ENCODE data around the gene BST1. TPM values are rescaled to one million over a fixed set of nuclear protein-coding genes. Genes with fewer than 3 reads are reported as not detected.

Gene BST1
- total and polyA plus RNA-seq, 4 donors: 4.1 to 53.5 (median 11.0) TPM

GRCh38 chr4:15753081-15753480, 50.2 kb downstream of the BST1 start:
- Histone ChIP-seq H3K27me3 (ENCODE audit: control insufficient read depth in 3 of 3, insufficient read depth in 3 of 3, low read length in 2 of 3) (no peaks in the 10 kb centered on the region), H3K36me3 (ENCODE audit: control insufficient read depth in 4 of 4, insufficient read depth in 4 of 4, low read length in 4 of 4) (no peaks in the 10 kb centered on the region), H3K4me1 (ENCODE audit: control insufficient read depth in 5 of 5, insufficient read depth in 5 of 5, low read length in 5 of 5) (peaks cover 0 to 2% (median 0%) of the 10 kb centered on the region in 5 donors), H3K27ac (ENCODE audit: low read depth in 1 of 2, low read length in 1 of 2) (peak overlapping the region in 1 of 2 donors; percentile 55), H3K4me3 (no peak overlapping the region), H3K9me3 (ENCODE audit: control insufficient read depth in 4 of 4, insufficient read depth in 3 of 4, low read length in 3 of 4) (no peaks in the 10 kb centered on the region), H3K9ac (ENCODE audit: insufficient read depth in 1 of 2, low read length in 2 of 2) (no peak overlapping the region)
- WGBS, 2 donors: 83 to 86% methylated on average over 6 of the region's 6 CpGs
- DNase-seq: no peak
- no peak for TF ChIP-seq CTCF (IDR thresholded peaks at IDR 0.05; ENCODE audit: control extremely low read depth, extremely low read depth)
- no peak for ATAC-seq (ENCODE audit: insufficient read depth, low FRiP score)

- H3K9me3 ChIP-seq (ENCODE audit: control insufficient read depth in 4 of 4, insufficient read depth in 3 of 4, low read length in 3 of 4): no peaks in the 10 kb centered on the region
- H3K4me1 ChIP-seq (ENCODE audit: control insufficient read depth in 5 of 5, insufficient read depth in 5 of 5, low read length in 5 of 5): peaks cover 0 to 2% (median 0%) of the 10 kb centered on the region in 5 donors
- peak overlapping the region in 1 of 2 donors; percentile 45 for H3K27ac ChIP-seq (ENCODE audit: low read depth in 1 of 2, low read length in 1 of 2)
- TF ChIP-seq CTCF (IDR thresholded peaks at IDR 0.05; ENCODE audit: control extremely low read depth, extremely low read depth): no peak
- DNase-seq (peak in 1 of 3 donors; percentile 28), ATAC-seq (ENCODE audit: insufficient read depth, low FRiP score) (no peak)
- no peak overlapping the region for H3K4me3 ChIP-seq
- H3K36me3 ChIP-seq (ENCODE audit: control insufficient read depth in 4 of 4, insufficient read depth in 4 of 4, low read length in 4 of 4): no peaks in the 10 kb centered on the region
- H3K27me3 ChIP-seq (ENCODE audit: control insufficient read depth in 3 of 3, insufficient read depth in 3 of 3, low read length in 2 of 3): no peaks in the 10 kb centered on the region
- WGBS, 2 donors: 31 to 38% methylated on average over 4 of the region's 4 CpGs
- no peak overlapping the region for H3K9ac ChIP-seq (ENCODE audit: insufficient read depth in 1 of 2, low read length in 2 of 2)
Measured at GRCh38 chr4:15753786-15754185, 50.9 kb downstream of the BST1 start.

GRCh38 chr4:15754323-15754722, 51.5 kb downstream of the BST1 start:
- 16 to 29% methylated on average over 4 of the region's 4 CpGs for WGBS, 2 donors
- H3K9ac ChIP-seq (ENCODE audit: insufficient read depth in 1 of 2, low read length in 2 of 2): no peak overlapping the region
- ATAC-seq (ENCODE audit: insufficient read depth, low FRiP score): no peak
- no peak overlapping the region for H3K4me3 ChIP-seq
- no peaks in the 10 kb centered on the region for H3K36me3 ChIP-seq (ENCODE audit: control insufficient read depth in 4 of 4, insufficient read depth in 4 of 4, low read length in 4 of 4)
- peaks cover 0 to 2% (median 0%) of the 10 kb centered on the region in 5 donors for H3K4me1 ChIP-seq (ENCODE audit: control insufficient read depth in 5 of 5, insufficient read depth in 5 of 5, low read length in 5 of 5)
- H3K27me3 ChIP-seq (ENCODE audit: control insufficient read depth in 3 of 3, insufficient read depth in 3 of 3, low read length in 2 of 3): no peaks in the 10 kb centered on the region
- TF ChIP-seq CTCF (IDR thresholded peaks at IDR 0.05; ENCODE audit: control extremely low read depth, extremely low read depth): no peak
- no peak for DNase-seq
- peak overlapping the region in 1 of 2 donors; percentile 45 for H3K27ac ChIP-seq (ENCODE audit: low read depth in 1 of 2, low read length in 1 of 2)
- H3K9me3 ChIP-seq (ENCODE audit: control insufficient read depth in 4 of 4, insufficient read depth in 3 of 4, low read length in 3 of 4): no peaks in the 10 kb centered on the region
